Measurements from ENCODE around the gene SAP30BP.

Gene SAP30BP

GRCh38 chr17:75691801-75692626 lies 24.9 kb downstream of the SAP30BP start:
- H3K4me3 ChIP-seq (ENCODE audit: low read depth, low read length), result no peak overlapping the region
- no peaks in the 10 kb centered on the region for H3K4me1 ChIP-seq
- no peaks in the 10 kb centered on the region for H3K36me3 ChIP-seq (ENCODE audit: control insufficient read depth, insufficient read depth, low read length)
- peaks cover 69% of the 10 kb centered on the region for H3K79me2 ChIP-seq
- H3K9me3 ChIP-seq (ENCODE audit: control insufficient read depth, low read length), result no peaks in the 10 kb centered on the region
- H3K4me2 ChIP-seq (ENCODE audit: low read length), result no peak overlapping the region
- no peaks in the 10 kb centered on the region for H3K27me3 ChIP-seq (ENCODE audit: control insufficient read depth, insufficient read depth, low read length)
- H2AFZ ChIP-seq, result no peak overlapping the region
- no peak for TF ChIP-seq CTCF (IDR thresholded peaks at IDR 0.05)
- H3K9ac ChIP-seq, result no peak overlapping the region
- no peak overlapping the region for H3K27ac ChIP-seq

- no peak overlapping the region for H3K4me2 ChIP-seq (ENCODE audit: low read length)
- H3K36me3 ChIP-seq (ENCODE audit: control insufficient read depth, insufficient read depth, low read length), result no peaks in the 10 kb centered on the region
- TF ChIP-seq CTCF (IDR thresholded peaks at IDR 0.05), result no peak
- no peaks in the 10 kb centered on the region for H3K4me1 ChIP-seq
- peaks cover 61% of the 10 kb centered on the region for H3K79me2 ChIP-seq
- no peak overlapping the region for H3K4me3 ChIP-seq (ENCODE audit: low read depth, low read length)
- no peak overlapping the region for H3K27ac ChIP-seq
- H3K9me3 ChIP-seq (ENCODE audit: control insufficient read depth, low read length), result no peaks in the 10 kb centered on the region
- no peak overlapping the region for H2AFZ ChIP-seq
- no peak overlapping the region for H3K9ac ChIP-seq
- no peaks in the 10 kb centered on the region for H3K27me3 ChIP-seq (ENCODE audit: control insufficient read depth, insufficient read depth, low read length)
These were observed 25.8 kb downstream of the SAP30BP start for GRCh38 chr17:75692976-75693375.

GRCh38 chr17:75693500-75694481 lies 26.7 kb downstream of the SAP30BP start:
- H3K9ac ChIP-seq, result no peak overlapping the region
- H3K4me2 ChIP-seq (ENCODE audit: low read length), result no peak overlapping the region
- no peak for TF ChIP-seq CTCF (IDR thresholded peaks at IDR 0.05)
- no peak overlapping the region for H2AFZ ChIP-seq
- no peak overlapping the region for H3K4me3 ChIP-seq (ENCODE audit: low read depth, low read length)
- no peaks in the 10 kb centered on the region for H3K4me1 ChIP-seq
- H3K36me3 ChIP-seq (ENCODE audit: control insufficient read depth, insufficient read depth, low read length), result no peaks in the 10 kb centered on the region
- H3K27ac ChIP-seq, result no peak overlapping the region
- H3K79me2 ChIP-seq, result peaks cover 53% of the 10 kb centered on the region
- no peaks in the 10 kb centered on the region for H3K27me3 ChIP-seq (ENCODE audit: control insufficient read depth, insufficient read depth, low read length)
- H3K9me3 ChIP-seq (ENCODE audit: control insufficient read depth, low read length), result no peaks in the 10 kb centered on the region

- Histone ChIP-seq H3K9ac (no peak overlapping the region), H3K9me3 (ENCODE audit: control insufficient read depth, low read length) (no peaks in the 10 kb centered on the region), H3K4me3 (ENCODE audit: low read depth, low read length) (no peak overlapping the region), H3K27me3 (ENCODE audit: control insufficient read depth, insufficient read depth, low read length) (no peaks in the 10 kb centered on the region), H3K27ac (no peak overlapping the region), H3K4me2 (ENCODE audit: low read length) (no peak overlapping the region), H3K36me3 (ENCODE audit: control insufficient read depth, insufficient read depth, low read length) (no peaks in the 10 kb centered on the region), H3K79me2 (peaks cover 50% of the 10 kb centered on the region), H3K4me1 (peaks cover 2% of the 10 kb centered on the region), H2AFZ (no peak overlapping the region)
- no peak for TF ChIP-seq CTCF (IDR thresholded peaks at IDR 0.05)
These were observed 27.4 kb downstream of the SAP30BP start for GRCh38 chr17:75694536-75694935.

Measured in parathyroid adenoma (tissue), 2 donors.